Right lobe of liver (tissue), 4 donors: ENCODE results near the gene PRMT7.

Experiments used
- CTCF ChIP-seq, 4 donors: fragments of 200-600 bp in 3 of 4; fragments of 450-650 bp in 1 of 4; IDR thresholded peaks; one replicate each; pipeline versions ENCODE4 v1.5.1 to v1.8.0; 2016 to 2022; ENCODE audit warnings: antibody characterized with exemption in 4 of 4, mild to moderate bottlenecking in 2 of 4
- POLR2A ChIP-seq: fragments of 450-650 bp; IDR thresholded peaks from one replicate; pipeline ENCODE4 v1.6.1; 2017; ENCODE audit warnings: antibody characterized with exemption, mild to moderate bottlenecking
- donor health status: DM: no; HTN: no; CAD: no.
- donor health status: DM: no; HTN: no; CAD: no.
- donor health status: DM: no; HTN: yes; CAD: no.

GRCh38 chr16:68313116-68313515, 2.3 kb downstream of the PRMT7 start:
- TF ChIP-seq CTCF (IDR thresholded peaks at IDR 0.05) (no peak), POLR2A (no peak)
